Measurements from ENCODE around the gene TYW3.

- no peak for TF ChIP-seq REST (IDR thresholded peaks at IDR 0.05; ENCODE audit: low read depth)
- no peak for TF ChIP-seq TAF1 (IDR thresholded peaks at IDR 0.05; ENCODE audit: low read depth)
- no peak for TF ChIP-seq NFIC (IDR thresholded peaks at IDR 0.05)
- no peak for TF ChIP-seq EP300 (IDR thresholded peaks at IDR 0.05; ENCODE audit: borderline replicate concordance)
- TF ChIP-seq TCF12 (IDR thresholded peaks at IDR 0.05; ENCODE audit: low read depth) = no peak
- no peak for TF ChIP-seq TEAD4 (IDR thresholded peaks at IDR 0.05)
- no peak for TF ChIP-seq EGR1 (IDR thresholded peaks at IDR 0.05)
Observed at GRCh38 chr1:74728736-74729135, 4.2 kb upstream of the TYW3 start.

All from Ishikawa (cell line).